ENCODE results near the gene ARHGEF38. TPM values are rescaled to one million over a fixed set of nuclear protein-coding genes. Genes with fewer than 3 reads are reported as not detected.
"Not testable (repeated sequence)": the region's sequence is repeated elsewhere in the genome, so short reads cannot be mapped to it uniquely, and the experiment has no call there.

ARHGEF38 gene
- total RNA-seq, 1 donor from 2014 or later, result 15.5 TPM

- Histone ChIP-seq H3K4me1 (peaks cover 18% of the 10 kb centered on the region), H3K9me3 (no peaks in the 10 kb centered on the region), H3K27me3 (no peaks in the 10 kb centered on the region), H3K36me3 (no peaks in the 10 kb centered on the region), H3K27ac (no peak overlapping the region), H3K4me3 (no peak overlapping the region)
- DNase-seq (no peak), ATAC-seq (peak; percentile 46)
- no peak for TF ChIP-seq CTCF (IDR thresholded peaks at IDR 0.05)
- intact Hi-C loops (cut with DNase I), result no loop called here
Measured at GRCh38 chr4:105714071-105714521, 161.7 kb downstream of the ARHGEF38 start.

DNA sequence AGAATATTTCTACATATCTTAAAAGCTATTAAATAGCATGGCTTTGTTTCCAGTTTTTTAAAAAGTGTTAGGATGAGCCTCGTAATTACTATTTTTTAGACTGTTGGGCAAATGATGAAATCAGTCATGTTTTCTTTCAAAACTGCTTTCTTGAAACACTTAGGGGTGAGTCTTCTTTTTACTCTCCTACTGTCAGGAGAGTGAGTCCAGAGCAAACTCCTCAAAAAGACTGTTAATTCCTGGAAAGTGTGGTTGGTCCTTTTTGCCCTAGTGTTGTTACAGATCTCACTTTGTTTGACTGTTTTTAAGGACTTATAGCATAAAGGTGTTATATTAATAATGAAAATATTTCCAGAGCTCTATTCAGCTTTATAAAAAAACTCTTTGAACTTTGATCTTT lies 162.5 kb downstream of the ARHGEF38 start:
- TF ChIP-seq CTCF (IDR thresholded peaks at IDR 0.05), result no peak
- H3K27me3 ChIP-seq, result no peaks in the 10 kb centered on the region
- ATAC-seq, result no peak
- no peak for DNase-seq
- peaks cover 11% of the 10 kb centered on the region for H3K4me1 ChIP-seq
- H3K36me3 ChIP-seq, result no peaks in the 10 kb centered on the region
- no peak overlapping the region for H3K4me3 ChIP-seq
- H3K9me3 ChIP-seq, result no peaks in the 10 kb centered on the region
- H3K27ac ChIP-seq, result no peak overlapping the region
- intact Hi-C loops (cut with DNase I), result no loop called here

GRCh38 chr4:105715692-105716278 lies 163.4 kb downstream of the ARHGEF38 start:
- DNase-seq (no peak), ATAC-seq (peak; percentile 43)
- H3K4me1 ChIP-seq, result peaks cover 11% of the 10 kb centered on the region
- TF ChIP-seq CTCF (IDR thresholded peaks at IDR 0.05), result peak; percentile 61
- H3K27ac ChIP-seq, result no peak overlapping the region
- intact Hi-C loops (cut with DNase I), result no loop called here
- H3K9me3 ChIP-seq, result no peaks in the 10 kb centered on the region
- no peaks in the 10 kb centered on the region for H3K27me3 ChIP-seq
- no peak overlapping the region for H3K4me3 ChIP-seq
- no peaks in the 10 kb centered on the region for H3K36me3 ChIP-seq

DNA sequence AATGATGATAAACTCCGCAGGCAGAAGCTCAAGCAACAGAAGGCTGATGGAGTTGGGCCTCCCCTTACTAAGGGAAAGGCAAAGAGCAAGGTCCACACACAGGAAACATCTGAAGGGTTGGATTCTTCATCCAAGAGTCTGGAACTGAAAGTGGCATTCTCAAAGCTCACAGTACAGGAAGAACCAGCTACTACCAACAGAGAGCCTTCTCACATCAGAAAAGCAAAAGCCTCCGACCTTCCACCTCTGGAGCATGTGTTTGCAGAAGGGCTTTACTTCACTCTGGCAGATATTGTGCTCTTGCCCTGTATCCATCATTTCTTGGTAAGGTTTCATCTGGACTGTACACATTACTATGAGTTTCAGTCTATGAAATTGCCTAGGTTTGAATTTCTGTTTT lies 166.8 kb downstream of the ARHGEF38 start:
- H3K27ac ChIP-seq, result no peak overlapping the region
- intact Hi-C loops (cut with DNase I), result no loop called here
- no peaks in the 10 kb centered on the region for H3K9me3 ChIP-seq
- peaks cover 11% of the 10 kb centered on the region for H3K4me1 ChIP-seq
- H3K27me3 ChIP-seq, result no peaks in the 10 kb centered on the region
- DNase-seq, result no peak
- H3K4me3 ChIP-seq, result no peak overlapping the region
- no peak for TF ChIP-seq CTCF (IDR thresholded peaks at IDR 0.05)
- no peak for ATAC-seq
- H3K36me3 ChIP-seq, result no peaks in the 10 kb centered on the region

GRCh38 chr4:105725623-105726022 lies 173.2 kb downstream of the ARHGEF38 start:
- intact Hi-C loops (cut with DNase I), result no loop called here
- H3K4me1 ChIP-seq, result no peaks in the 10 kb centered on the region
- H3K27ac ChIP-seq, result no peak overlapping the region
- ATAC-seq (no peak), DNase-seq (no peak)
- peaks cover 10% of the 10 kb centered on the region for H3K9me3 ChIP-seq
- no peaks in the 10 kb centered on the region for H3K27me3 ChIP-seq
- H3K4me3 ChIP-seq, result no peak overlapping the region
- H3K36me3 ChIP-seq, result peaks cover 3% of the 10 kb centered on the region
- TF ChIP-seq CTCF (IDR thresholded peaks at IDR 0.05), result no peak

GRCh38 chr4:105729895-105730294 lies 177.5 kb downstream of the ARHGEF38 start:
- intact Hi-C loops (cut with DNase I); H3K36me3 ChIP-seq; H3K27me3 ChIP-seq; H3K4me3 ChIP-seq; DNase-seq; ATAC-seq; H3K27ac ChIP-seq; H3K4me1 ChIP-seq: not testable (repeated sequence)
- peaks cover 10% of the 10 kb centered on the region for H3K9me3 ChIP-seq

Other genes with a start within 250 kb of the ARHGEF38 start
- gene PPA2, start 78.6 kb upstream of the ARHGEF38 start, total RNA-seq, result 66.5 TPM
- 20.2 TPM for gene INTS12, start 156.1 kb downstream of the ARHGEF38 start, total RNA-seq
- 10.2 TPM for gene GSTCD, start 156.2 kb downstream of the ARHGEF38 start, total RNA-seq

Measured in upper lobe of right lung (tissue), 1 donor.